GM12878 (cell line): ENCODE measurements around the gene PPP1R18. TPM values are rescaled to one million over a fixed set of nuclear protein-coding genes. Genes with fewer than 3 reads are reported as not detected.
A peak's percentile ranks its signal among the peaks of the same experiment; 100 is the strongest.

ENCODE experiments used
- ATAC-seq: fragments of 200-7000 bp; cut with Tn5 transposase; 3 replicates; pipeline ENCODE4 v1.9.1; 2020; ENCODE audit warnings: mild to moderate bottlenecking, moderate library complexity
- BruUV-seq: library from RNA; stranded (reverse); fragments of 400-500 nt; replicated peaks from 2 replicates; lab custom pipeline; 2021; lab: Mats Ljungman, UMichigan
- CTCF ChIA-PET: fragments of 300-600 bp; sonication (Branson Sonifier 250); formaldehyde crosslinking; extraction: SDS; loops from one replicate; lab custom pipeline; 2021; ENCODE audit warnings: inconsistent platforms; lab: Yijun Ruan, JAX
- POLR2A ChIA-PET: fragments of 350-600 bp; formaldehyde crosslinking; extraction: SDS; loops from one replicate; lab custom pipeline; 2021; ENCODE audit warnings: inconsistent platforms; lab: Charles Lee
- RAD21 ChIA-PET: fragments of 300-600 bp; sonication (Branson Sonifier 250); formaldehyde crosslinking; loops from one replicate; lab custom pipeline; 2023; ENCODE audit warnings: antibody characterized with exemption; ENCODE audit not compliant: unreplicated experiment; lab: Charles Lee
- SMC1A ChIA-PET: fragments of 300-600 bp; sonication (Branson Sonifier 250); formaldehyde crosslinking; loops from one replicate; lab custom pipeline; 2023; ENCODE audit not compliant: unreplicated experiment, uncharacterized antibody; lab: Charles Lee
- DNase-seq: peaks from one replicate; pipeline ENCODE4 v3.0.0-alpha.2; 2011; ENCODE audit warnings: low read depth, low spot score
- FAIRE-seq: peaks from 3 replicates; lab custom pipeline; 2011; peaks lifted over from hg19 to GRCh38; lab: Jason Lieb, UNC
- H2AFZ ChIP-seq: 2 replicates; pipeline ENCODE4 v1.6.0; 2011; ENCODE audit warnings: low read depth, low read length, control low read depth; ENCODE audit not compliant: control insufficient read depth
- H3K27ac ChIP-seq: 2 replicates; pipeline ENCODE4 v1.5.1; 2011; ENCODE audit warnings: control low read depth; ENCODE audit not compliant: control insufficient read depth, insufficient read depth
- H3K27me3 ChIP-seq, 2 experiments: replicated peaks in 1 of 2; 2 replicates each; pipeline versions ENCODE4 v1.6.0 to v1.6.1; 2011; ENCODE audit warnings: low read length in 1 of 2; ENCODE audit not compliant: control insufficient read depth in 2 of 2, insufficient read depth in 2 of 2
- H3K36me3 ChIP-seq, 2 experiments: 2 replicates each; pipeline ENCODE4 v1.5.1; 2011; ENCODE audit warnings: low read length in 1 of 2; ENCODE audit not compliant: control insufficient read depth in 2 of 2, insufficient read depth in 2 of 2
- H3K4me1 ChIP-seq: 2 replicates; pipeline ENCODE4 v1.6.1; 2011; ENCODE audit warnings: mild to moderate bottlenecking, low read length, moderate library complexity, mixed read lengths; ENCODE audit not compliant: control insufficient read depth, insufficient read depth
- H3K4me2 ChIP-seq: 2 replicates; pipeline ENCODE4 v1.6.0; 2011; ENCODE audit warnings: control low read depth; ENCODE audit not compliant: control insufficient read depth, insufficient read depth
- H3K4me3 ChIP-seq: fragments of 200-600 bp; sonication (generic); 2 replicates; pipeline ENCODE4 v1.5.1; 2016
- H3K79me2 ChIP-seq: 2 replicates; pipeline ENCODE4 v1.6.0; 2011; ENCODE audit warnings: low read length; ENCODE audit not compliant: control insufficient read depth, insufficient read depth
- H3K9ac ChIP-seq: 2 replicates; pipeline ENCODE4 v1.8.0; 2011; ENCODE audit warnings: low read length, control low read depth, mixed read lengths; ENCODE audit not compliant: control insufficient read depth, insufficient read depth
- H3K9me3 ChIP-seq: replicated peaks from 3 replicates; pipeline ENCODE4 v1.5.1; 2011; ENCODE audit warnings: mild to moderate bottlenecking, low read length; ENCODE audit not compliant: control insufficient read depth, insufficient read depth
- H4K20me1 ChIP-seq: 2 replicates; pipeline ENCODE4 v1.6.0; 2011; ENCODE audit not compliant: control insufficient read depth, insufficient read depth
- BCL11A ChIP-seq: IDR thresholded peaks from 2 replicates; pipeline ENCODE4 v1.6.1; 2011; ENCODE audit warnings: low read depth, low read length
- CHD4 ChIP-seq: fragments of 200-600 bp; sonication (generic); IDR thresholded peaks from 2 replicates; pipeline ENCODE4 v1.6.1; 2016; ENCODE audit warnings: mild to moderate bottlenecking
- DPF2 ChIP-seq: fragments of 450-650 bp; IDR thresholded peaks from 2 replicates; pipeline ENCODE4 v1.6.1; 2017; ENCODE audit warnings: mild to moderate bottlenecking
- EED ChIP-seq: sonication (generic); IDR thresholded peaks from 2 replicates; pipeline ENCODE4 v1.6.1; 2016; ENCODE audit warnings: antibody characterized with exemption, low read depth
- EP300 ChIP-seq, 2 experiments: fragments of 150-350 bp in 1 of 2; IDR thresholded peaks; 2 replicates each; pipeline ENCODE4 v1.6.1; 2011 to 2012; ENCODE audit warnings: low read depth in 2 of 2, low read length in 2 of 2, borderline replicate concordance in 1 of 2, improper control_type of control experiment in 1 of 2, inconsistent platforms in 1 of 2; ENCODE audit not compliant: control insufficient read depth in 1 of 2
- ETV6 ChIP-seq, 2 experiments: fragments of 450-650 bp in 1 of 2; IDR thresholded peaks in 1 of 2; conservative IDR thresholded peaks in 1 of 2; 2 replicates each; pipeline ENCODE4 v1.6.1; 2014; ENCODE audit warnings: antibody characterized with exemption in 1 of 2, borderline replicate concordance in 1 of 2, low read depth in 1 of 2, mild to moderate bottlenecking in 1 of 2, moderate library complexity in 1 of 2
- IKZF1 ChIP-seq: fragments of 450-650 bp; conservative IDR thresholded peaks from 2 replicates; pipeline ENCODE4 v1.6.1; 2017; ENCODE audit warnings: antibody characterized with exemption, mild to moderate bottlenecking
- IKZF2 ChIP-seq, 2 experiments: fragments of 450-650 bp; IDR thresholded peaks; 2 replicates each; pipeline ENCODE4 v1.6.1; 2017; ENCODE audit warnings: mild to moderate bottlenecking in 2 of 2, moderate library complexity in 2 of 2
- IRF4 ChIP-seq: IDR thresholded peaks from 2 replicates; pipeline ENCODE4 v1.6.1; 2011; ENCODE audit warnings: low read depth, low read length
- LARP7 ChIP-seq: fragments of 450-650 bp; IDR thresholded peaks from 2 replicates; pipeline ENCODE4 v1.6.1; 2017; ENCODE audit warnings: mild to moderate bottlenecking
- NBN ChIP-seq: fragments of 450-650 bp; IDR thresholded peaks from 2 replicates; pipeline ENCODE4 v1.6.1; 2016
- NFIC ChIP-seq: IDR thresholded peaks from 2 replicates; pipeline ENCODE4 v1.6.1; 2012; ENCODE audit warnings: low read depth, mild to moderate bottlenecking, inconsistent platforms, low read length, moderate library complexity
- PAX5 ChIP-seq: IDR thresholded peaks from 2 replicates; pipeline ENCODE4 v1.6.1; 2011; ENCODE audit warnings: low read depth, low read length, borderline replicate concordance
- POLR2AphosphoS2 ChIP-seq: IDR thresholded peaks from 2 replicates; pipeline ENCODE4 v1.6.1; 2011; ENCODE audit warnings: low read depth, mild to moderate bottlenecking, low read length, improper control_type of control experiment, moderate library complexity
- RAD51 ChIP-seq: fragments of 450-650 bp; IDR thresholded peaks from 2 replicates; pipeline ENCODE4 v1.6.1; 2016; ENCODE audit warnings: moderate library complexity, mild to moderate bottlenecking, inconsistent platforms
- RUNX3 ChIP-seq: IDR thresholded peaks from 2 replicates; pipeline ENCODE4 v1.6.1; 2012; ENCODE audit warnings: low read length, inconsistent platforms
- SPI1 ChIP-seq: IDR thresholded peaks from 2 replicates; pipeline ENCODE4 v1.6.1; 2011; ENCODE audit warnings: low read depth, mild to moderate bottlenecking, low read length, moderate library complexity, borderline replicate concordance; ENCODE audit not compliant: insufficient read depth
- ZBTB4 ChIP-seq: fragments of 450-650 bp; formaldehyde crosslinking; IDR thresholded peaks from 2 replicates; pipeline ENCODE4 v1.4.0; 2022; ENCODE audit warnings: mild to moderate bottlenecking, moderate library complexity
- ZNF207 ChIP-seq: fragments of 450-650 bp; IDR thresholded peaks from 2 replicates; pipeline ENCODE4 v1.6.1; 2014; ENCODE audit warnings: antibody characterized with exemption, mild to moderate bottlenecking, borderline replicate concordance
- ZNF384 ChIP-seq: IDR thresholded peaks from 2 replicates; pipeline ENCODE4 v1.6.1; 2012; ENCODE audit warnings: low read depth, mild to moderate bottlenecking, low read length, improper control_type of control experiment, borderline replicate concordance
- WGBS: methylation state at CpG from one replicate; pipeline ENCODE4 v1.1.6; 2016; ENCODE audit warnings: low lambda C conversion rate; ENCODE audit not compliant: insufficient replicate concordance, insufficient coverage; ENCODE audit errors: missing lambda C conversion rate; 5-methylcytosine and 5-hydroxymethylcytosine counted together
- in situ Hi-C: fragments of 300-500 bp; cut with MboI; formaldehyde crosslinking; loops from 9 replicates; pipeline ENCODE4 v1.14.3; 2018; ENCODE audit warnings: mixed read lengths
- intact Hi-C: fragments of 100-400 bp; cut with micrococcal nuclease; formaldehyde crosslinking; loops from one replicate; pipeline ENCODE4 v1.14.2; 2022; ENCODE audit not compliant: unreplicated experiment
- polyA plus RNA-seq, 11 experiments: library from polyadenylated mRNA; depleted of rRNA in 4 of 11; unstranded in 6 of 11; stranded (reverse) in 5 of 11; fragments of >200 nt; fragmentation: Nextera tagmentation in 4 of 11; fragmentation: Illumina TruSeq in 1 of 11; extraction: Ambion mirVana in 4 of 11; extraction: Trizol in 1 of 11; gene quantifications; 1 replicate in 1 of 11; 2 replicates in 10 of 11; pipeline versions ENCODE4 v1.2.1 to v1.2.3, GENCODE V29; 2011 to 2016; ENCODE audit warnings: inconsistent platforms in 2 of 11, missing spikeins in 2 of 11, low read depth in 1 of 11
- total RNA-seq, 4 experiments: library from RNA; depleted of rRNA in 3 of 4; stranded (reverse); fragments of >200 nt in 3 of 4; fragmentation: Illumina TruSeq in 1 of 4; extraction: Trizol in 1 of 4; gene quantifications; 2 replicates each; pipeline versions ENCODE4 v1.2.1 to v1.2.3, GENCODE V29; 2013 to 2021

Gene PPP1R18
- total and polyA plus RNA-seq, 10 of the 15 experiments (the other 5 are each of a cell fraction or from before 2014, with no cell fraction given): 21.0 to 119 (median 52.6) TPM

GRCh38 chr6:30735668-30736314, 49.3 kb upstream of the PPP1R18 start:
- Histone ChIP-seq H3K79me2 (peaks cover 6% of the 10 kb centered on the region), H2AFZ (no peak overlapping the region), H3K9me3 (peaks cover 5% of the 10 kb centered on the region; the same call in 2 of the 3 replicates), H4K20me1 (no peaks in the 10 kb centered on the region), H3K9ac (peak overlapping the region; percentile 16), H3K4me2 (peak overlapping the region; percentile 71), H3K27me3 (no peaks in the 10 kb centered on the region), H3K4me1 (peaks cover 32% of the 10 kb centered on the region), H3K27ac (peak overlapping the region; percentile 91), H3K36me3 (peaks cover 6 to 14% of the 10 kb centered on the region in 2 experiments), H3K4me3 (0 out of 2 replicates have a peak overlapping the region, but pooled peaks have one; percentile 62)
- no TSS peak for BruUV-seq
- POLR2A ChIA-PET: interaction anchor here (0.9 to 9.4 kb wide), 19 partner anchors 9 to 148 kb away, joined by 3 to 89 read pairs (median 5); partner anchors contain the start of genes DDR1, NRM and TUBB
- intact Hi-C loops: loop anchor here (2.0 to 5.0 kb wide), 2 partner anchors 141 to 193 kb away; no protein-coding TSS in a partner anchor
- peak; percentile 59 for FAIRE-seq
- peak; percentile 74 for DNase-seq
- ATAC-seq: peak; percentile 59
- in situ Hi-C loops: no loop called here
- SMC1A ChIA-PET: interaction anchor here (0.6 to 10.0 kb wide), 23 partner anchors 10 to 210 kb away, joined by 3 to 122 read pairs (median 6); partner anchors contain the start of genes MRPS18B and NRM
- WGBS: 4% methylated on average over 8 of the region's 8 CpGs
- CTCF ChIA-PET: interaction anchor here (0.6 to 22.7 kb wide), 16 partner anchors 9 to 254 kb away, joined by 3 to 487 read pairs (median 4); partner anchors contain the start of gene IER3
- RAD21 ChIA-PET: interaction anchor here (0.7 to 12.8 kb wide), 24 partner anchors 9 to 351 kb away, joined by 3 to 232 read pairs (median 5); partner anchors contain the start of genes DHX16, MDC1 and VARS2
- TF ChIP-seq NFIC: peak; percentile 72
- peak in 1 of 2 experiments; percentile 27; a peak in 1 of 4 replicates for TF ChIP-seq EP300 (IDR thresholded peaks at IDR 0.05; ENCODE audit: borderline replicate concordance in 1 of 2, control insufficient read depth in 1 of 2, low read depth in 2 of 2, low read length in 2 of 2)
- TF ChIP-seq SPI1: peak; percentile 79
- TF ChIP-seq IKZF1: peak; percentile 79
- peak; percentile 41; the same call in 1 of the 2 replicates for TF ChIP-seq DPF2
- TF ChIP-seq EED: peak; percentile 93
- TF ChIP-seq IRF4: 0 out of 2 replicates have a peak, but pooled peaks have one; percentile 27
- peak; percentile 49; the same call in 1 of the 2 replicates for TF ChIP-seq ZNF384
- TF ChIP-seq ZBTB4: no peak
- TF ChIP-seq PAX5: 0 out of 2 replicates have a peak, but pooled peaks have one; percentile 6
- TF ChIP-seq ETV6 (conservative IDR thresholded peaks at IDR 0.05 in 1 of 2, IDR thresholded peaks at IDR 0.05 in 1 of 2; ENCODE audit: borderline replicate concordance in 1 of 2, low read depth in 1 of 2): peak in 1 of 2 experiments; percentile 42; a peak in 1 of 4 replicates
- TF ChIP-seq RUNX3: peak; percentile 54
- TF ChIP-seq LARP7: no peak
- peak; percentile 86 to 89 for TF ChIP-seq IKZF2 (IDR thresholded peaks at IDR 0.05)
- TF ChIP-seq BCL11A: 0 out of 2 replicates have a peak, but pooled peaks have one; percentile 21
- peak; percentile 68; the same call in 1 of the 2 replicates for TF ChIP-seq ZNF207
- TF ChIP-seq NBN: 0 out of 2 replicates have a peak, but pooled peaks have one; percentile 57
- no peak for TF ChIP-seq POLR2AphosphoS2
- no peak for TF ChIP-seq CHD4
- 0 out of 2 replicates have a peak, but pooled peaks have one; percentile 10 for TF ChIP-seq RAD51
